Natural killer cell treated with Interleukin-12 subunit alpha and Interleukin-12 subunit beta and Interleukin-15 and Interleukin-18, amount 100 ng/mL, for 72 hours (primary cell): ENCODE results near the gene MED29. TPM values are rescaled to one million over a fixed set of nuclear protein-coding genes. Genes with fewer than 3 reads are reported as not detected.

Source experiments
- ATAC-seq, 2 donors: fragments of 150-1000 bp; cut with Tn5 transposase in 1 of 2; sonication (Bioruptor Pico), chemical (Tn5 transposase) in 1 of 2; 2 replicates each; pipeline ENCODE4 v1.10.0; 2021
- DNase-seq: peaks from one replicate; pipeline ENCODE4 v3.0.0; 2022; ENCODE audit warnings: low spot score
- H3K27ac Mint-ChIP-seq, 2 donors: 1 replicate in 1 of 2; 2 replicates in 1 of 2; pipeline ENCODE4 v1.8.0; 2022; ENCODE audit warnings: mixed read lengths in 2 of 2, mild to moderate bottlenecking in 1 of 2, moderate library complexity in 1 of 2
- H3K27me3 Mint-ChIP-seq, 2 donors: 1 replicate in 1 of 2; 2 replicates in 1 of 2; pipeline ENCODE4 v1.8.0; 2022; ENCODE audit warnings: mixed read lengths in 2 of 2
- H3K36me3 Mint-ChIP-seq: one replicate; pipeline ENCODE4 v1.8.0; 2022; ENCODE audit warnings: mixed read lengths
- H3K4me1 Mint-ChIP-seq, 2 donors: 1 replicate in 1 of 2; 2 replicates in 1 of 2; pipeline ENCODE4 v1.8.0; 2022; ENCODE audit warnings: low read depth in 2 of 2, mixed read lengths in 2 of 2, mild to moderate bottlenecking in 1 of 2
- H3K4me3 Mint-ChIP-seq: one replicate; pipeline ENCODE4 v1.8.0; 2022; ENCODE audit warnings: mixed read lengths
- H3K9me3 Mint-ChIP-seq: 2 replicates; pipeline ENCODE4 v1.8.0; 2022; ENCODE audit warnings: mixed read lengths
- total RNA-seq, 2 donors: library from RNA; stranded (reverse); gene quantifications; one replicate each; pipeline ENCODE4 v1.2.3, GENCODE V29; 2022

Gene MED29
- total RNA-seq, 2 donors from 2014 or later, result 22.2 to 35.2 TPM

DNA sequence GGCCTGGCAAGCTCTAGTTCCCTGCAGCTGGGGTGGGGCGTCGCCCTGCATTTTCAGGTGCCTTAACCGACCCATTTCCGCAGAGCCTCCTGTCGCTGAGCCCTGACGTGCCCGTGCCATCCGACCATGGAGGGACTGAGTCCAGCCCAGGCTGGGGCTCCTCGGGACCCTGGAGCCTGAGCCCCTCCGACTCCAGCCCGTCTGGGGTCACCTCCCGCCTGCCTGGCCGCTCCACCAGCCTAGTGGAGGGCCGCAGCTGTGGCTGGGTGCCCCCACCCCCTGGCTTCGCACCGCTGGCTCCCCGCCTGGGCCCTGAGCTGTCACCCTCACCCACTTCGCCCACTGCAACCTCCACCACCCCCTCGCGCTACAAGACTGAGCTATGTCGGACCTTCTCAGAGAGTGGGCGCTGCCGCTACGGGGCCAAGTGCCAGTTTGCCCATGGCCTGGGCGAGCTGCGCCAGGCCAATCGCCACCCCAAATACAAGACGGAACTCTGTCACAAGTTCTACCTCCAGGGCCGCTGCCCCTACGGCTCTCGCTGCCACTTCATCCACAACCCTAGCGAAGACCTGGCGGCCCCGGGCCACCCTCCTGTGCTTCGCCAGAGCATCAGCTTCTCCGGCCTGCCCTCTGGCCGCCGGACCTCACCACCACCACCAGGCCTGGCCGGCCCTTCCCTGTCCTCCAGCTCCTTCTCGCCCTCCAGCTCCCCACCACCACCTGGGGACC is 16.6 kb downstream of the MED29 start:
- Mint-ChIP-seq H3K4me1 (peaks cover 47 to 52% of the 10 kb centered on the region in 2 donors), H3K9me3 (no peaks in the 10 kb centered on the region), H3K27me3 (no peaks in the 10 kb centered on the region), H3K36me3 (peaks cover 6% of the 10 kb centered on the region), H3K27ac (peak overlapping the region; percentile 78 to 98), H3K4me3 (peak overlapping the region; percentile 81)
- DNase-seq, result no peak
- no peak for ATAC-seq

- Mint-ChIP-seq H3K4me1 (peaks cover 47 to 52% of the 10 kb centered on the region in 2 donors), H3K27me3 (no peaks in the 10 kb centered on the region), H3K4me3 (peak overlapping the region; percentile 81), H3K9me3 (no peaks in the 10 kb centered on the region), H3K36me3 (peaks cover 6% of the 10 kb centered on the region), H3K27ac (peak overlapping the region; percentile 78 to 98)
- DNase-seq, result no peak
- ATAC-seq, result no peak
Observed at GRCh38 chr19:39408392-39409207, 17.4 kb downstream of the MED29 start.

DNA sequence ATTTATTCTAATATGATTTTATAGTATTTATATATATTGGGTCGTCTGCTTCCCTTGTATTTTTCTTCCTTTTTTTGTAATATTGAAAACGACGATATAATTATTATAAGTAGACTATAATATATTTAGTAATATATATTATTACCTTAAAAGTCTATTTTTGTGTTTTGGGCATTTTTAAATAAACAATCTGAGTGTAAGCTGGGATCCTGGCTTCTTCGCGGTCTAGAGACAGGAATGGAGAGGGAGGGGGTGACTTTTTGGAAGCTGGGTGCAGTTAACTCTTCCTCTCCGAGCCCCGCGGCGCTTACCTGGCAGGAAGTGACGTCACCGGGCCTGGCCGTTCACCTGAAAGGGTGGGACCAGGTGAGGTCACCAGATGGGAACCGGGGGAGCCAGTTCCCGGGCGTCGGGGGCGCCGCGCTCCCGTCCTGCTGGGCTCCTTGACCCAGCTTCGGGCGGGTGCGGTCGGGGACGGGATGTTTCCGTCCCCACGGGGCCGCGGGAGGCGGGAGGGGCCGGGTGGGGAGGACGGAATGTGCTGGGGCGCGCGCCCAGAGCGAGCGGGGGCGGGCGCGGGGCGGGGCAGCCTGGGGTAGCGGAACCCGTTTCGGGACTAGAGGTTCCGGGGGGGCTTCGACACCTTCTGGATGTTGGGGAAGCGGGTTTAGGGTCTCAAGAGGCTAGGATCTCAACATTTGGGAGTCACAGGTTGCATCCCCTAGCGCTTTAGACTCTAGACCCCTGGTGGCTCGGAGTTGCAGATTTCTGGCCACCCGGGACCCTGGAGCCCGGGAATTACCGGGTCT is 18.2 kb downstream of the MED29 start:
- DNase-seq (peak; percentile 79), ATAC-seq (peak; percentile 2 to 13)
- Mint-ChIP-seq H3K27me3 (no peaks in the 10 kb centered on the region), H3K27ac (peak overlapping the region; percentile 78 to 98), H3K4me1 (peaks cover 55 to 56% of the 10 kb centered on the region in 2 donors), H3K4me3 (peak overlapping the region; percentile 81), H3K36me3 (peaks cover 6% of the 10 kb centered on the region), H3K9me3 (no peaks in the 10 kb centered on the region)

DNA sequence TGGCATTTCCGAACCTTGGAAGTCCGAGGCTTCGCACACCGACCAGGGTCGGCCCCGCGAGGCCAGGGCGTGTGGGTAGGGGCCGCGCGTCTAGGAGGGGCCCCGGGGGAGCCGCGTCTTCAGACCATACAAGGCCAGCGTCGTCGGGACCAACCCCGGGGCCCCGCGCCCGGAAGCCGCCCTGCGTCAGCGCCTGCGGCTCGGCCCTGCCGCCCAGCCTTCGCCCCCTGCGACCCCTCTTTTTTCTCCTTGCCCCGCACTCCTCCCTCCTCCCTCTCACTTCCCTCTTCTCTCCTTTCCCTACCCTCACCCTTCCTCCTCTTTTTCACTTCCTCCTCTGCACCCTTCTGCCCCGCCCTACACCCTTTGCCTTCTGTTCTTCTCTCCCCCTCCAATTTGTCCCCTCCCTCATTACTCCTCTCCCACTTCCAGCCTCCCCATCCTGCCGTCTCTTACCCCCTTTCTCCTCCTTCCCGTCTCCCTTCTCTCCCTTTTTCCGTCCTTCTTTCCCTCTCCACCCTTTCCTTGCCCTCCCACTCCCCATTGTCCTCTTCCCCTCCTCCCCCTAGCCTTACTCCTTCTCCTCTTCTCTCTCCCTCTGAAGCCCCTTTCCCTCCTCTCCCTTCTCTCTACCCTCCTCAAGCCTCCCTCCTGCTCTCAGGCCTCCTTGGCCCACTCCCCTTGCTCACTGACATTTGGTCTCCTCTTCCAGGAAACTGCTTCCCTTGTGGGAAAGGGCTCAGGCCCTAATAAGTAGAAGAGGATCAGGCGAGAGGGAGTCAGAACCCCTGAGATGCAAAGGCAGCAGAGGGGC is 19.0 kb downstream of the MED29 start:
- ATAC-seq, result peak in 1 of 2 donors; percentile 37
- DNase-seq, result peak; percentile 77
- Mint-ChIP-seq H3K4me1 (peaks cover 58 to 59% of the 10 kb centered on the region in 2 donors), H3K36me3 (peaks cover 6% of the 10 kb centered on the region), H3K9me3 (no peaks in the 10 kb centered on the region), H3K27ac (peak overlapping the region; percentile 78 to 98), H3K27me3 (no peaks in the 10 kb centered on the region), H3K4me3 (peak overlapping the region; percentile 81)

DNA sequence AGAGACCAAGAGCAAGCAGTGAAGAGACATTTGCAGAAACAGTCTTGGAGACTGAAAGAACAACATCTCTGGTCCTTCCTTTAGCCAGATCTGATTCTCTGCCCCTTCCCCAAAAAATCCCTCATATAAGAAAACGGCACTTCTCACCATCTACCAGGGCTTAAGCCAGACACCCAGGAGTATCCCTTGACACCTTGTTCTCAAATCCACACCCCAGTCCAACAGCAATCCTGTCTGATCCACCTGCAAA is 19.6 kb downstream of the MED29 start:
- Mint-ChIP-seq H3K9me3 (no peaks in the 10 kb centered on the region), H3K4me1 (peaks cover 59 to 62% of the 10 kb centered on the region in 2 donors), H3K4me3 (peak overlapping the region; percentile 81), H3K36me3 (peaks cover 6% of the 10 kb centered on the region), H3K27ac (peak overlapping the region; percentile 78 to 98), H3K27me3 (no peaks in the 10 kb centered on the region)
- ATAC-seq (no peak), DNase-seq (no peak)

DNA sequence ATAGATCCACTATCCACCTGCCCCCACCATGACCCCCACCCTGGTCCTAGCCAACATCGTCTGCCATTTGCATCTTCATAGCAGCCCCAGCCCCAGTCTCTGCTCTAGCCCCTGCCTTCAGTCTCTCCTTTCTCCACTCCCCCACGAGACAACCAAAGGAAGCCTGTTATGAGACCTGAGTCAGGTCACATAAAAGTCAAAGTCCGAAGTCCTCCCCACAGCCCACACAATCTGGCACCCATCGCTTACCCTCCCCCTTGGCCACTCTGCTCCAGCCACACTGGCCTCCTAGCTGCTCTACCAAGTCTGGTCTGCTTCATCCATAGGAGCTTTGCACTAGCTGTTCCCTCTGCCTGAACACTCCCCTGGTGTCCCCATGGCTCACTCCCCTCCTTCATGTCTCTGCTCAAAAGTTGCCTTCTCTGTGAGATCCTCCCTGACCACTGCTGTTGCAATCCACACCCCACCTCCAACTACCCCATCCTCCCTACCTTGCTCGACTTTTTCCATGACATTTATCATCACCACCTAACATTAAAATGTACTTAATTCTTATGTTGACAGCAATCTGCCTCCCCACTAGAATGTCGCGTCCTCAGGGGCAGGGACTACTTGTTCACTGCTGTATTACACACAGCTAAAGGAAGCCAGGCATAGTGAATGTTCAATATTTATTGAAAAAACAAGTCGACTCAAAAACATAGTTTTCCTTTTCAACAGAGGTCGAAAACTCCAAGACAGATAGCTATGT is 20.1 kb downstream of the MED29 start:
- no peak for DNase-seq
- H3K36me3 Mint-ChIP-seq, result peaks cover 6% of the 10 kb centered on the region
- H3K27ac Mint-ChIP-seq, result peak overlapping the region; percentile 78 to 98
- H3K27me3 Mint-ChIP-seq, result no peaks in the 10 kb centered on the region
- no peak for ATAC-seq
- H3K4me3 Mint-ChIP-seq, result peak overlapping the region; percentile 81
- no peaks in the 10 kb centered on the region for H3K9me3 Mint-ChIP-seq
- H3K4me1 Mint-ChIP-seq, result peaks cover 56 to 59% of the 10 kb centered on the region in 2 donors

- H3K27me3 Mint-ChIP-seq, result no peaks in the 10 kb centered on the region
- peaks cover 6% of the 10 kb centered on the region for H3K36me3 Mint-ChIP-seq
Observed at GRCh38 chr19:39411832-39412099, 20.6 kb downstream of the MED29 start.

GRCh38 chr19:39412100-39412866 is 21.1 kb downstream of the MED29 start, which contains the start of gene PLEKHG2:
TSS of gene PLEKHG2 (plus strand) at chr19:39412669. CDS start at chr19:39414087, 1,418 bp downstream.
- Mint-ChIP-seq H3K9me3 (no peaks in the 10 kb centered on the region), H3K4me3 (peak within 1 kb of the TSS; percentile 81), H3K27ac (peak within 1 kb of the TSS; percentile 78 to 98), H3K27me3 (no peaks in the 10 kb centered on the region), H3K36me3 (peaks cover 6% of the 10 kb centered on the region), H3K4me1 (peaks cover 51 to 53% of the 10 kb centered on the region in 2 donors)
- peak; percentile 84 to 90 for ATAC-seq
- peak; percentile 97 for DNase-seq

More at GRCh38 chr19:39411832-39412099, 20.6 kb downstream of the MED29 start:
- ATAC-seq (peak; percentile 62 to 71), DNase-seq (peak; percentile 87)
- Mint-ChIP-seq H3K27ac (peak overlapping the region; percentile 78 to 98), H3K4me3 (peak overlapping the region; percentile 81), H3K4me1 (peaks cover 53 to 56% of the 10 kb centered on the region in 2 donors), H3K9me3 (no peaks in the 10 kb centered on the region)

DNA sequence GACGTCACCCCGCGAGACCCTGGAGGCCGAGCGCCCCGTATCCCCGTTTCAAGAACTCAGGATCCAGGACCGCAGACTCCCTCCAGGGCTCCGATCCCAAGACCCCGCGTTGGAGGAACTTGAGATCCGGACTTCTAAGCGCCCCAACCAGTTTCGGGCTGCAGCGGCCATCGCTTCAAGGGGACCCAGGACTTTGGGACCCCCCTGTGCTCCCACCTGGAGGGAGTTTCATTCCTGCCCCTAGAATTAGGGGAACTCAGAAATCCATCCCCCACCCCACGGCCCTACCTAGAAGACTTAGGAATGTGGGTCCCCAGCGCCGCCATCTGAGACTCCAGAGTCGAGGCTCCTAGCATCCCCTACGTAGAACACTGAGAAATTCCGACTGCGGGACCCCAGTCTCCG is 21.7 kb downstream of the MED29 start:
- no peaks in the 10 kb centered on the region for H3K9me3 Mint-ChIP-seq
- H3K4me1 Mint-ChIP-seq, result peaks cover 50 to 52% of the 10 kb centered on the region in 2 donors
- H3K4me3 Mint-ChIP-seq, result peak overlapping the region; percentile 81
- DNase-seq (no peak), ATAC-seq (no peak)
- H3K27me3 Mint-ChIP-seq, result no peaks in the 10 kb centered on the region
- peaks cover 6% of the 10 kb centered on the region for H3K36me3 Mint-ChIP-seq
- H3K27ac Mint-ChIP-seq, result peak overlapping the region in 1 of 2 donors; percentile 78

DNA sequence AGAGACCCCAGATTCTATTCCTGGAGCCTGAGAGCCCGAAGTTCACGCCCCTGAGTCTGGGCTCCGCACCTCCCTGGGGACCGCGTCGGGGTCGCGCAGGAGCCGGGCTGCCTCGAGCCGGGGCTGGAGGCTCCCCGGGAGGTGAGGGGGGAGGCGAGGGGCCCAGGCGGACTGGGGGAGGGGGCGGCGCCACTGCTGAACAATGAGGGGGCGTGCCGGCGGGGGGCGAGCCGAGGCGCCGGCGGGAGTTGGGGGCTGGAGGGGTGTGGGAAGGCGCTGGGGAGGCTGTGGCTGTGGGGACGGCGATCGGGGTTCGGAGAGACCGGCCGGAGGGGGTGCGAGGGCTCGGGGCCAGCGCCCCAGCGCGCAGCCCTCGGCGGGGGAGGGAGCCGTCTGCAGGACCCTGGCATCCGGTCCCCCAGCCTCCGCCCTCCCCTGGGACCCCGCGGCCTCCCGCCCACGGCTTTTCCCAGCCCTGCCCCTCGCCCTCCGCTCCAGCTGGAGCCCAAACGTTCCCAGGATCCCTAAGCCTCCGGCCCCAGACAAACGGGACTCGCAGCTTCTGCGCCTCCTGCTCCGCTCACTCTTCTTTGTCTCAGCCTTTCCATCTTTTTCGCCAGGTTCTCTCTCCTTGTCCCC is 22.2 kb downstream of the MED29 start:
- Mint-ChIP-seq H3K27me3 (no peaks in the 10 kb centered on the region), H3K9me3 (no peaks in the 10 kb centered on the region), H3K36me3 (peaks cover 6% of the 10 kb centered on the region), H3K27ac (peak overlapping the region; percentile 76 to 78), H3K4me1 (peaks cover 45 to 46% of the 10 kb centered on the region in 2 donors), H3K4me3 (peak overlapping the region; percentile 81)
- ATAC-seq (no peak), DNase-seq (no peak)

DNA sequence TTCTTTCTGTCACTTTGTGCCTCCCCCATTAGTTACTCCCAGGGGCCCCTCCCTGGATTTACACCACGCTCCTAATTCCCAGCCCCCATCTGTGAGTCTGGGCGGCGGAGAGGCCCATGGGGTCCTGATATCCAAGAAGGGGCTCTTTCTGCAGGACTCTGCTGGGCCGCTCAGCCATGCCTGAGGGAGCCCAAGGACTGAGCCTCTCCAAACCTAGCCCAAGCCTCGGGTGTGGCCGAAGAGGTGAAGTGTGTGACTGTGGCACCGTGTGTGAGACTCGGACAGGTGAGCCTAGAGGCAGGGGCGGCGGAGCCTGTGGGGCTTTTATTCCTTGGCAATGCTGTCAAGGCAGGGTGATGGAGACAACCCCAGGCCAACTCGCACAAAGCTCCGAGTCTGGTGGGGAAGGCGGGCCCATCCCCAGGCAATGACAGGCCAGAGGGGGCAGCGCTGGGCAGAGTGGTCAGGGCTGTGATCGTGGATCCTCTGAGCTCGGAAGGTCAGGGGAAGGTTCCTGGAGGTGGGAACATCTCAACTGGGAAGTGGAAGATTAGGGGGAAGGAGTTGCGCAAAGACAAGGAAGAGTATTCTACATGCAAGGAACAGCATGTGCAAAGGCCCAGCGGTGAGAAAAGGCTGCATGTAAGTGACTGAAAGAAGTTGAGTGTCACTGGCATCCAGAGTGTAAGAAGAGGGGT is 22.9 kb downstream of the MED29 start:
- DNase-seq (no peak), ATAC-seq (no peak)
- Mint-ChIP-seq H3K9me3 (no peaks in the 10 kb centered on the region), H3K27ac (peak overlapping the region; percentile 54 to 76), H3K36me3 (no peaks in the 10 kb centered on the region), H3K4me1 (peaks cover 39 to 40% of the 10 kb centered on the region in 2 donors), H3K4me3 (peak overlapping the region; percentile 81), H3K27me3 (no peaks in the 10 kb centered on the region)
